Skeletal muscle satellite cell (primary cell): Measurements from ENCODE around the gene EDARADD.

Source experiments
- H3K27me3 ChIP-seq: 2 replicates; pipeline ENCODE4 v1.7.0; 2013; ENCODE audit warnings: low read length; ENCODE audit not compliant: control insufficient read depth, insufficient read depth
- H3K36me3 ChIP-seq: 2 replicates; pipeline ENCODE4 v1.7.0; 2013; ENCODE audit warnings: mild to moderate bottlenecking, control low read depth, low read length; ENCODE audit not compliant: insufficient read depth
- H3K4me1 ChIP-seq: 2 replicates; pipeline ENCODE4 v1.7.0; 2013; ENCODE audit warnings: low read length; ENCODE audit not compliant: control insufficient read depth, insufficient read depth
- H3K4me2 ChIP-seq: 2 replicates; pipeline ENCODE4 v1.7.0; 2013; ENCODE audit warnings: mild to moderate bottlenecking, low read length
- H3K4me3 ChIP-seq: 2 replicates; pipeline ENCODE4 v1.7.0; 2013; ENCODE audit warnings: low read length
- H3K9ac ChIP-seq: 2 replicates; pipeline ENCODE4 v1.7.0; 2013; ENCODE audit warnings: mild to moderate bottlenecking, low read depth, low read length, moderate library complexity
- H3K9me3 ChIP-seq: replicated peaks from 2 replicates; pipeline ENCODE4 v1.7.0; 2013; ENCODE audit warnings: mild to moderate bottlenecking, control low read depth, low read length

Gene EDARADD

DNA sequence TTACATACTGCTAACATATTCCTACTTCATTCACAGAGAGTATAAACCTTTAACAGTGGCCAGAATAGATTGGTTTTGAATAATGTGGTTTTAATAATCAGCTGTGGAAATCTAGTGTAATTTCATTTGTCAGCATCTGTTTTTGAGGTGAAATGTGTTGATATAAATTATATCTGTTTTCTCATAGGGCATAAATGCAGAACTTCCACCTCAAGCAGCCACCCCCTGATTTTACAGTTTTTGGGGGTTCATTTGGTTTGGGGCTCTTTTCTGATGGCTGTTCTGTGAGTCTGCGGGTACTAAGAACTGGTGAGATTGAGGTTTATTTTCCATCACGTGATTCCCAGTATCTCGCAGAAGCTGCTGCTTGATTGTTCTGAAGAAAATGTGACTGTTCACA, 23.2 kb downstream of the EDARADD start:
- Histone ChIP-seq H3K4me1 (no peaks in the 10 kb centered on the region), H3K4me2 (no peak overlapping the region)

DNA sequence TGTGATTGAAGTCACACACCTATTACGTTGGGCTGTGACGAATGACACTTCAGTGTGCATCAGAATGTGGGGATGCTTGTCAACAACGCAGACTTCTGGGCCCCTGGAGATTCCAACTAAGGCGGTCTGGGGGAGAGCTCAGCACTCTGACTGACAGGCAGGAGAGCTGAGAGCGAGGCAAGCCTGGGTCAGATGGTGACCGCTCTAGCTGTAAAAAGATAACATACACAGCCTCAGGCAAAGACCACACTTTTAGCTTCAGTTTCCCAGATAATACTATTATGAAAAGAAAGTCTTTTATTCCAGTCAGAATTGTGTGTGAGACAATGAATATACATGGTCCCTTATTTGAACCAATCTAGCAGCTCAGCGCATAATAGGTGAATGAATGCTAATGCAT, 25.4 kb downstream of the EDARADD start:
- Histone ChIP-seq H3K9me3 (no peaks in the 10 kb centered on the region), H3K4me3 (no peak overlapping the region), H3K27me3 (no peaks in the 10 kb centered on the region)

More for the DNA sequence above, 23.2 kb downstream of the EDARADD start:
- no peaks in the 10 kb centered on the region for H3K9me3 ChIP-seq
- no peak overlapping the region for H3K9ac ChIP-seq
- H3K27me3 ChIP-seq, result no peaks in the 10 kb centered on the region
- no peaks in the 10 kb centered on the region for H3K36me3 ChIP-seq
- H3K4me3 ChIP-seq, result no peak overlapping the region

DNA sequence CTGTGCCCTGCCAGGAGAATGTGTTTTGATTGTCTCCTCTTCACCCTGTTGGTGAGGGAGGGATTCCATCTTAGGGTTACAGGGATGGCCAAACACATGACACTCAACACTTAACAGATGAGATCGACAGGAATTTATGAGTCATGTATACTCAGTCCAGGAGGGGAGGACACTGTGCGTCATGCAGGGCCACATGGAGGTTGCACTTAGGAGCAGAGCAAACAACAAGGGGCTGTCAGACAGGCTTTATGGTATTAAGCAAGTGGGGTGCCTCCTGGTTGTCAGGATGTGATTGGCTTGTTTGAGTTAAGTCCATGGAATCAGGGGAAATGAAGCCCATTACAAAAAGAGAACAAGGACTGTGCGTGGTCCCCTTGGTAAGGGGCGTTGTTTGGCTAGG, 26.9 kb downstream of the EDARADD start:
- no peak overlapping the region for H3K9ac ChIP-seq
- no peaks in the 10 kb centered on the region for H3K9me3 ChIP-seq
- H3K4me1 ChIP-seq, result no peaks in the 10 kb centered on the region
- H3K27me3 ChIP-seq, result no peaks in the 10 kb centered on the region
- no peak overlapping the region for H3K4me3 ChIP-seq
- H3K36me3 ChIP-seq, result no peaks in the 10 kb centered on the region
- no peak overlapping the region for H3K4me2 ChIP-seq

More for the DNA sequence above, 25.4 kb downstream of the EDARADD start:
- no peak overlapping the region for H3K9ac ChIP-seq
- no peaks in the 10 kb centered on the region for H3K4me1 ChIP-seq
- H3K4me2 ChIP-seq, result no peak overlapping the region
- H3K36me3 ChIP-seq, result no peaks in the 10 kb centered on the region

DNA sequence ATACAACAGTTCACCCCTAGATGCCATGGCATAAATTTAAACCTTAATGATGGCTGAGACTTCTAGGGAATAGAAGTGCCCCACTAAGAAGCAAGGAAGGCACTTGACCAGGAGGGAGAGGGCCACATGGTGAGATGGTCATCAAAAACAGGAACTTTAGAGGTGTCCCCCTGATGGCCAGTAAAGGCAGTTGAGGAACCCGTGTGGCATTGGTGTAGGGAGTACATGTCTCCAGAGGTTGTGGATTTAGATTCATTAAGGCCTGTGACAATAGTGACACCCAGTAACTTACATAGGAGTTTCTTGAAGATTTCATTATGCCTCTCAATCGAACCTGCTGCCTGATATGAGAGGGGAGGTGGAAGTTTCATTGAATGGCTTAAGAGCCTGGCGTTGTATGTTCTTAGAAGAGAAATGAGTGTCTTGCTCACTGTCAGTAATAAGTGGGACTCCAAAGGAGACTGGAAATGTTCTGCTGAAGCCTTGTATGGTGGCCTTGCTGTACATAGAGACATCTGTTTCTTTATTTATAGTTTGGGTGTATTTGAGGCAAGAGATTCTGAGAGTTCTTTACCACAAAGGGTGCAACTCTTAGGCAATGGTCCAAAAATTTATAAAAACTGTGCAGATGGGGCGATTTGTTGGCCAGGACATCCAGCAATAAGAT, 27.9 kb downstream of the EDARADD start:
- Histone ChIP-seq H3K9ac (no peak overlapping the region), H3K4me1 (no peaks in the 10 kb centered on the region), H3K36me3 (no peaks in the 10 kb centered on the region), H3K9me3 (no peaks in the 10 kb centered on the region), H3K4me3 (no peak overlapping the region), H3K27me3 (no peaks in the 10 kb centered on the region), H3K4me2 (no peak overlapping the region)

DNA sequence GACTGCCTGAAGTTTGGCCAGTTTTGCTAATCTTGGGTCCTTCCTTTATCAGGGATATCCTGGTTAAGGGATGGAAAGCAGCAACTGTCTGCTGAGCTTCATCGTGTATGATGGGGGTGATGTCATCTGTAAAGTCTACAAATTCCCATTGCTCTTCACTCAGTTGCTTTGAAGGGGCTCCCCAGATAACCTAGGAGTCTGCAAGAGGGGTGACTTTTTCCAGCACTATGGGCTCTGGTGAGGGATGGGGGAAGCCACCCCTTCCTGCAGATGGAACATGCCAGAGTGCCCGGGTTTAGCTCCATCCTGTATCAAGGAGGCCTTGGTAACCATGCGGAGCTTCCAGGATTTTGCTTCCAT, 28.4 kb downstream of the EDARADD start:
- no peak overlapping the region for H3K4me3 ChIP-seq
- H3K27me3 ChIP-seq, result no peaks in the 10 kb centered on the region
- H3K9me3 ChIP-seq, result no peaks in the 10 kb centered on the region
- H3K4me2 ChIP-seq, result no peak overlapping the region
- H3K9ac ChIP-seq, result no peak overlapping the region
- H3K36me3 ChIP-seq, result no peaks in the 10 kb centered on the region
- H3K4me1 ChIP-seq, result no peaks in the 10 kb centered on the region

DNA sequence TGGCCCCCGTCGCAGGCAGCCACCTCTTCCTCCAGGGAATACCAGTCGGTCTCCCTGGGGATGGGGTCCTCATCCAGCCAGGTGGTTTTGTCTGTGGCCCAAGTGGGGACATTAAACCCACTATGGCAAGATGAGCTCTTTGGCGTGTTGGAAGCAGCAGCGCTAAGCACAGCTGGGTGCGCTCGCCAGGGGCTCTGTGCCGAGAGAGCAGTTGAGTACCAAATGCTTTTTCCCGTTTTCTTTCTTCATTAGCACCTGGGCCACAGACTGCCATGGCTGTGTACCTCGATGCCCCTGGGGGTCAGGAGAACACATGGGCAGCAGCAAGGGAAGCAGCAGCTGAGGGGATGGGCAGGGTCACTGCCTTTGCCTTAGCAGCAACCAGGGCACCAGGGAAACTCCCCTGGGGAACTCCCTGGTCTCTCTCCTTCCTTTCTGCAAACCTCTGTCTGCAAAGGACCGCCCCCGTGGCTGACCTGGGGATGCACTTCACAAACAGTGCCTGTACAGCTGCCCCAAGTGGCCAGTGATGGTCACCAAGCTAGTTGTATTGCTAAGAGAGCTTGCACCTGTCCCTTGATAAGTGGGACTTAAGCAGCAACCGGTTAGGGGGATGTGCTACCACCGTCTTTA, 31.1 kb downstream of the EDARADD start:
- no peak overlapping the region for H3K4me3 ChIP-seq
- no peak overlapping the region for H3K9ac ChIP-seq
- H3K36me3 ChIP-seq, result no peaks in the 10 kb centered on the region
- no peaks in the 10 kb centered on the region for H3K4me1 ChIP-seq
- H3K9me3 ChIP-seq, result no peaks in the 10 kb centered on the region
- H3K27me3 ChIP-seq, result no peaks in the 10 kb centered on the region
- H3K4me2 ChIP-seq, result no peak overlapping the region

DNA sequence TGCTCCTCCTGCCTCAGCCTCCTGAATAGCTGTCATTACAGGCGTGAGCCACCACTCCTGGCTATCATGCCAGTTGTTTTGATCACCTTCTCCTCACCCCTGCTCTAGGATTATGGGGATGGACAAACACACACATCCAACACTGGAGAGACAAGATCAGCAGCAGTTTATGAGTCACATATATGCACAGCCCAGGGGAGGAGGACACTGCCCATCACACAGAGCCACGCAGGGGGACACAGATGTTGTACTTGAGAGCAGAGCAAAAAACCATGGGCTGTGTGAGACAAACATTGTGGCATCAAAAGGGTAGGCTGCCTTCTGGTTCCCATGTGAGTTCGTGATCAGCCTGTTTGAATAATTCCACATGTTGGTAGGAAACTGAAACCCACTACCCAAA, 32.1 kb downstream of the EDARADD start:
- Histone ChIP-seq H3K27me3 (no peaks in the 10 kb centered on the region), H3K36me3 (no peaks in the 10 kb centered on the region), H3K4me1 (no peaks in the 10 kb centered on the region), H3K4me3 (no peak overlapping the region), H3K9ac (no peak overlapping the region), H3K9me3 (no peaks in the 10 kb centered on the region), H3K4me2 (no peak overlapping the region)

DNA sequence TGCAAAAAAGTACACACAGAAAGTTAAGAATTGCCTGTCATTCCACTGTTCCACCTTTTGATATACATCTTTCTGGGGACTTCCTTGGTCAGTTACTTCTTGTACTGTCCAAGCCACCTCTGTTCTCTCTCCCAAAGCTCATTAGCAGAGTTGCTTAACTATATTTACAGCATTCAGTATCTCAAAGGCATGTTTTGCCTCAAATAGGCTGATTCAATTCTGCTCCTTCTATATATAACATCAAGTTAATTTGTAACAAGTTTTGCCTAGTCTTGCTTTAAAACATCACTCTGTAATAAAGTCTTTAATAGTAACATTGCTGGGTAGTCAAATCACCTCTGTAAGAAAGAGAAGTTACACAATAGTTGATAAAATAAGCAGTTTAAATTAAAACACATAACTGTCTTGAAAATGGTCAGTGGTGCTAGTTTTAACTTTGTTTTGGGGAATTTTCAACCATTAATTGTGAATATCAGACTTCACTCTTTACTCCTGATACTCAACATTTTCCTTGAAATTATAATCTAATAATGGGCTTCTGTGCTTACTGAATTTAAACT, 35.7 kb downstream of the EDARADD start:
- no peaks in the 10 kb centered on the region for H3K36me3 ChIP-seq
- no peak overlapping the region for H3K4me3 ChIP-seq
- no peaks in the 10 kb centered on the region for H3K9me3 ChIP-seq
- no peaks in the 10 kb centered on the region for H3K4me1 ChIP-seq
- H3K27me3 ChIP-seq, result no peaks in the 10 kb centered on the region
- no peak overlapping the region for H3K4me2 ChIP-seq
- no peak overlapping the region for H3K9ac ChIP-seq

DNA sequence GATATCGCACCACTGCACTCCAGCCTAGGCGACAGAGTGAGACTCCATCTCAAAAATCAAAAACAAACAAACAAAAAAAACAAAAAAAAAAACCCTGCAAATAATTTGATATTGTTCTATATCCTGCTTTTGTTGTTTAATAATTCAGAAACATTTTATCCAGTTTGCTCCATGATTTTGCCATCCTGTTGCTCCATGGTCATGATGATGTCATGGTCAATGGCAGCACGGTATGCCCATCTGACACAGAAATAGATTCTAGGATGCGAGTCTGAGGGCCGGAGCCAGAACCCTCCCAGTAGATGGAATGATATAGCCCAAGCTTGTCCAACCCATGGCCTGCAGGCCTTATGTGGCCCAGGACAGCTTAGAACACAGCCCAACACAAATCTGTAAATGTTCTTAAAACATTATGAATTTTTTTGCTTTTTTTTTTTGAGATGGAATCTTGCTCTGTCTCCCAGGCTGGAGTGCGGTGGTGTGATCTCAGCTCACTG, 39.8 kb downstream of the EDARADD start:
- no peak overlapping the region for H3K4me2 ChIP-seq
- H3K36me3 ChIP-seq, result no peaks in the 10 kb centered on the region
- H3K9me3 ChIP-seq, result no peaks in the 10 kb centered on the region
- no peak overlapping the region for H3K9ac ChIP-seq
- H3K4me1 ChIP-seq, result no peaks in the 10 kb centered on the region
- no peaks in the 10 kb centered on the region for H3K27me3 ChIP-seq
- no peak overlapping the region for H3K4me3 ChIP-seq

DNA sequence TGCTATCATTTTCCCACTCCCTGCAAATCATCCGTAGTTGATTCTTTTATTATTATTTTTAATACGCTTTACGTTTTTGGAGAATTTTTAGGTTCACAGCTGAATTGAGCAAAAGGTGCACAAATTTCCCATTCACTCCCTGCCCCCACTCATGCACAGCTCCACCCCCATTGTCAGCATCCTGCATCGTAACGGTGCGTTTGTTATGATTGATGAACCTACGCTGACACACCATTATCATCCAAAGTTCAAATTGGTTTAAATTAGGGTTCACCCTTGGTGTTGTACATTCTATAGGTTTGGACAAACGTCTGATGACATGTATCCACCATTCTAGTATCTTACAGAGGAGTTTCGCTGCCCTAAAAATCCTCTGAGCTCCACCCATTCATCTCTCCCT, 44.5 kb downstream of the EDARADD start:
- H3K9ac ChIP-seq, result no peak overlapping the region
- no peaks in the 10 kb centered on the region for H3K4me1 ChIP-seq
- H3K27me3 ChIP-seq, result no peaks in the 10 kb centered on the region
- no peaks in the 10 kb centered on the region for H3K36me3 ChIP-seq
- H3K4me3 ChIP-seq, result no peak overlapping the region
- no peaks in the 10 kb centered on the region for H3K9me3 ChIP-seq
- H3K4me2 ChIP-seq, result no peak overlapping the region

DNA sequence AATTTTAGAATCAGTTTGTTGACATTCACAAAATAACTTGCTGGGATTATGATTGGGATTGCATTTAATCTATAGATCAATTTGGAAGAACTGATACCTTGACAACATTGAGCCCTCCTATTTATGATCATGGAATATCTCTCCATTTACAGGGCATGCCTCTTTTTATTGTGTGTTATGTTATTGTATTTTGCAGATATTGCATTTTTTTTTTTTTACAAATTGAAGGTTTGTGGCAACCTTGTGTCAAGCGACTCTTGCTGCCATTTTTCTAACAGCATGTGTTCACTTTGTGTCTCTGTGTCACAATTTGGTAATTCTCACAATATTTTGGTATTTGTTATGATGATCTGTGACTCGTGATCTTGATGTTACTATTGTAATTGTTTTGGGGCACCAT, 46.3 kb downstream of the EDARADD start:
- H3K9ac ChIP-seq, result no peak overlapping the region
- H3K9me3 ChIP-seq, result no peaks in the 10 kb centered on the region
- H3K36me3 ChIP-seq, result no peaks in the 10 kb centered on the region
- no peaks in the 10 kb centered on the region for H3K27me3 ChIP-seq
- no peaks in the 10 kb centered on the region for H3K4me1 ChIP-seq
- H3K4me3 ChIP-seq, result no peak overlapping the region
- H3K4me2 ChIP-seq, result no peak overlapping the region

DNA sequence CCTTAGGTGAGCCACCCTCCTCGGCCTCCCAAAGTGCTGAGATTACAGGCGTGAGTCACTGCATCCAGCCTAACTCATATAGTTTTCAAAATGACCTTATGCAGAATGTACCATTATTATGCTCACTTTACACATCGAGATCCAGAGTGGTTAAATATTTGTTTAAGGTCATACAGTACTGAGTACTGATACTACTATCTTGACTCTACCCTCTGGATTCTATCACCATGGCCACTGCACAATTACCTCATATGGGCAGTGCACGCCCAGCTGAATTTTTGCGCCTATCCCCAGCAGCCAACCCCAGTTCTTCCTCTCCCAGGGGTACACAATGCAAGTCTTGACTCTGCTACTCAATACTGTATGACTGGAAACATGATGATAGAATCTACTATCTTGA, 56.7 kb downstream of the EDARADD start:
- Histone ChIP-seq H3K4me3 (no peak overlapping the region), H3K9me3 (no peaks in the 10 kb centered on the region), H3K4me1 (no peaks in the 10 kb centered on the region), H3K9ac (no peak overlapping the region), H3K27me3 (no peaks in the 10 kb centered on the region), H3K36me3 (no peaks in the 10 kb centered on the region), H3K4me2 (no peak overlapping the region)
